ENCODE results near the gene ITK. TPM values are rescaled to one million over a fixed set of nuclear protein-coding genes. Genes with fewer than 3 reads are reported as not detected.

ITK gene
- total and polyA plus RNA-seq, 2 donors (not counting 1 experiment from before 2014, with no cell fraction given) = 0.75 to 1.1 TPM

GRCh38 chr5:157300564-157300963 is 119.9 kb downstream of the ITK start:
- Histone ChIP-seq H3K4me1 (ENCODE audit: control insufficient read depth in 2 of 2, insufficient read depth in 2 of 2, low read length in 2 of 2) (peaks cover 0 to under 1% of the 10 kb centered on the region in 2 donors), H3K9me3 (ENCODE audit: control extremely low read depth in 1 of 3, control insufficient read depth in 2 of 3, insufficient read depth in 1 of 3, low read length in 2 of 3) (no peaks in the 10 kb centered on the region), H3K4me2 (replicated peaks; ENCODE audit: low read depth, low read length, poor library complexity, severe bottlenecking) (no peak overlapping the region), H4K20me1 (ENCODE audit: control insufficient read depth, insufficient read depth, low read length, poor library complexity, severe bottlenecking) (no peaks in the 10 kb centered on the region), H3K4me3 (ENCODE audit: control extremely low read depth in 1 of 5, extremely low read depth in 1 of 5, insufficient read depth in 1 of 5, low read depth in 2 of 5, low read length in 4 of 5) (no peak overlapping the region), H3K36me3 (replicated peaks in 1 of 2; ENCODE audit: control extremely low read depth in 1 of 2, control insufficient read depth in 1 of 2, extremely low read depth in 1 of 2, insufficient read depth in 2 of 2, low read length in 1 of 2) (peaks cover 4 to 85% of the 10 kb centered on the region in 2 experiments), H3K79me2 (ENCODE audit: control insufficient read depth, insufficient read depth, low read length) (peaks cover 39% of the 10 kb centered on the region), H3K9ac (ENCODE audit: low read length) (no peak overlapping the region), H2AFZ (ENCODE audit: insufficient read depth, low read depth, low read length, poor library complexity, severe bottlenecking) (no peak overlapping the region), H3K27ac (ENCODE audit: low read length in 2 of 2) (no peak overlapping the region), H3K27me3 (replicated peaks in 1 of 4; ENCODE audit: control extremely low read depth in 1 of 4, control insufficient read depth in 3 of 4, insufficient read depth in 4 of 4, low read length in 3 of 4) (no peaks in the 10 kb centered on the region)
- intact Hi-C loops (cut with micrococcal nuclease) = no loop called here
- Mint-ChIP-seq H3K4me1 (peaks cover 6% of the 10 kb centered on the region), H3K27ac (no peak overlapping the region), H3K9me3 (ENCODE audit: insufficient read depth) (no peaks in the 10 kb centered on the region), H3K4me3 (no peak overlapping the region), H3K27me3 (no peaks in the 10 kb centered on the region)
- CTCF ChIA-PET = interaction anchor here (0.7 to 18.5 kb wide), 4 partner anchors 13 to 131 kb away, joined by 3 to 321 read pairs (median 5); no protein-coding TSS in a partner anchor
- ATAC-seq (ENCODE audit: low read depth) (no peak), DNase-seq (no peak)
- POLR2A ChIA-PET = interaction anchor here (0.7 to 0.8 kb wide), 2 partner anchors 47 to 378 kb away, joined by 3 to 4 read pairs; no protein-coding TSS in a partner anchor
- no peak for TF ChIP-seq CTCF (IDR thresholded peaks at IDR 0.05)
- 100% methylated on average over 5 of the region's 10 CpGs for WGBS (ENCODE audit: insufficient coverage)

GRCh38 chr5:157301066-157301465 is 120.4 kb downstream of the ITK start:
- Mint-ChIP-seq H3K27me3 (no peaks in the 10 kb centered on the region), H3K4me1 (peaks cover 7% of the 10 kb centered on the region), H3K9me3 (ENCODE audit: insufficient read depth) (no peaks in the 10 kb centered on the region), H3K4me3 (no peak overlapping the region), H3K27ac (peak overlapping the region; percentile 65)
- intact Hi-C loops (cut with micrococcal nuclease) = no loop called here
- ChIA-PET POLR2A (interaction anchor here (0.8 kb wide), 1 partner anchor 47 kb away, joined by 3 read pairs; no protein-coding TSS in a partner anchor), CTCF (interaction anchor here (0.7 to 18.5 kb wide), 4 partner anchors 12 to 131 kb away, joined by 3 to 321 read pairs (median 5); no protein-coding TSS in a partner anchor)
- peaks cover 34% of the 10 kb centered on the region for H3K79me2 ChIP-seq (ENCODE audit: control insufficient read depth, insufficient read depth, low read length)
- DNase-seq (no peak), ATAC-seq (ENCODE audit: low read depth) (no peak)
- H2AFZ ChIP-seq (ENCODE audit: insufficient read depth, low read depth, low read length, poor library complexity, severe bottlenecking) = no peak overlapping the region
- no peak for TF ChIP-seq EZH2 (IDR thresholded peaks at IDR 0.05; ENCODE audit: borderline replicate concordance, insufficient read depth, low read depth, low read length, poor library complexity, severe bottlenecking)
- H3K27me3 ChIP-seq (replicated peaks in 1 of 4; ENCODE audit: control extremely low read depth in 1 of 4, control insufficient read depth in 3 of 4, insufficient read depth in 4 of 4, low read length in 3 of 4) = no peaks in the 10 kb centered on the region
- no peaks in the 10 kb centered on the region for H3K9me3 ChIP-seq (ENCODE audit: control extremely low read depth in 1 of 3, control insufficient read depth in 2 of 3, insufficient read depth in 1 of 3, low read length in 2 of 3)
- no peak overlapping the region for H3K4me2 ChIP-seq (replicated peaks; ENCODE audit: low read depth, low read length, poor library complexity, severe bottlenecking)
- peaks cover 2 to 82% of the 10 kb centered on the region in 2 experiments for H3K36me3 ChIP-seq (replicated peaks in 1 of 2; ENCODE audit: control extremely low read depth in 1 of 2, control insufficient read depth in 1 of 2, extremely low read depth in 1 of 2, insufficient read depth in 2 of 2, low read length in 1 of 2)
- H3K4me3 ChIP-seq (ENCODE audit: control extremely low read depth in 1 of 5, extremely low read depth in 1 of 5, insufficient read depth in 1 of 5, low read depth in 2 of 5, low read length in 4 of 5) = no peak overlapping the region
- peak overlapping the region in 1 of 2 donors; percentile 52 for H3K27ac ChIP-seq (ENCODE audit: low read length in 2 of 2)
- H3K9ac ChIP-seq (ENCODE audit: low read length) = no peak overlapping the region
- H3K4me1 ChIP-seq (ENCODE audit: control insufficient read depth in 2 of 2, insufficient read depth in 2 of 2, low read length in 2 of 2) = peaks cover 0 to 3% of the 10 kb centered on the region in 2 donors
- H4K20me1 ChIP-seq (ENCODE audit: control insufficient read depth, insufficient read depth, low read length, poor library complexity, severe bottlenecking) = no peaks in the 10 kb centered on the region

All from B cell (primary cell).